GM13976 (cell line): Measurements from ENCODE around the gene LCLAT1.

Source experiments
- DNase-seq: peaks from one replicate; pipeline ENCODE4 v3.0.0; 2012; ENCODE audit warnings: low spot score
- CTCF ChIP-seq: IDR thresholded peaks from 2 replicates; pipeline ENCODE4 v1.5.1; 2012; ENCODE audit warnings: borderline replicate concordance, mild to moderate bottlenecking; ENCODE audit not compliant: insufficient read depth; ENCODE audit errors: extremely low read depth, missing control alignments, control extremely low read depth
- in situ Hi-C: fragments of 300-500 bp; cut with MboI; formaldehyde crosslinking; loops from one replicate; pipeline ENCODE4 v1.12.0; 2022; ENCODE audit warnings: low sequenced_read_pairs, mixed read lengths, inconsistent platforms; ENCODE audit not compliant: unreplicated experiment

LCLAT1 gene

GRCh38 chr2:30666266-30666874, 219.3 kb downstream of the LCLAT1 start:
- no peak for DNase-seq
- in situ Hi-C loops = no loop called here
- TF ChIP-seq CTCF = no peak

GRCh38 chr2:30670453-30670852, 223.4 kb downstream of the LCLAT1 start:
- no peak for DNase-seq
- TF ChIP-seq CTCF = no peak
- in situ Hi-C loops = no loop called here

GRCh38 chr2:30673127-30673526, 226.1 kb downstream of the LCLAT1 start:
- in situ Hi-C loops = no loop called here
- no peak for TF ChIP-seq CTCF
- no peak for DNase-seq

- in situ Hi-C loops = no loop called here
- TF ChIP-seq CTCF = no peak
- DNase-seq = no peak
These were observed 228.7 kb downstream of the LCLAT1 start for GRCh38 chr2:30675758-30676157.

GRCh38 chr2:30677231-30677630, 230.2 kb downstream of the LCLAT1 start:
- in situ Hi-C loops = no loop called here
- TF ChIP-seq CTCF = no peak
- DNase-seq = no peak

GRCh38 chr2:30677861-30678385, 230.9 kb downstream of the LCLAT1 start:
- in situ Hi-C loops = no loop called here
- no peak for TF ChIP-seq CTCF
- DNase-seq = no peak
